GM19452 (cell line): ENCODE measurements around the gene PCNX3.

ENCODE experiments used
- ATAC-seq: cut with Tn5 transposase; IDR thresholded peaks from one replicate; pipeline ENCODE4 v1.9.1; 2021; ENCODE audit not compliant: unreplicated experiment

Gene PCNX3

DNA sequence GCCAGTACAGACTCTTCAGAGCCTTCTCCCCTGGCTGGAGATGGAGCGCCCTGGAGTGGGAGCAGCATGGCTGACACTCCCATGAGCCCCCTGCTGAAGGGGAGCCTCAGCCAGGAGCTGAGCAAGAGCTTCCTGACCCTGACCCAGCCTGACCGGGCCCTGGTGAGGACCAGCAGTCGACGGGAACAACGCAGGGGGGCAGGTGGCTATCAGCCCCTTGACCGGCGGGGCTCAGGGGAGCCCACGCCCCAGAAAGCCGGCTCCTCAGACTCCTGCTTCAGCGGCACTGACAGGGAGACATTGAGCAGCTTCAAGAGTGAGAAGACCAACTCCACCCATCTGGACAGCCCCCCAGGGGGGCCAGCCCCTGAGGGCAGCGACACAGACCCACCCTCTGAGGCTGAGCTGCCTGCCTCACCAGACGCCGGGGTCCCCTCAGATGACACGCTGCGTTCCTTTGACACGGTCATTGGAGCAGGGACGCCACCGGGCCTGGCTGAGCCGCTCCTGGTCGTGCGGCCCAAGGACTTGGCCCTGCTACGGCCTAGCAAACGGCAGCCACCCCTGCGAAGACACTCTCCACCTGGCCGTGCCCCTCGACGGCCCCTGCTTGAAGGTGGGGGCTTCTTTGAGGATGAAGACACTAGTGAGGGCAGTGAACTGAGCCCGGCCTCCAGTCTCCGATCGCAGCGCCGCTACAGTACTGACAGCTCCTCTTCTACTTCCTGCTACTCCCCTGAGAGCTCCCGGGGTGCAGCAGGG lies 2.6 kb downstream of the PCNX3 start:
- ATAC-seq: no peak

DNA sequence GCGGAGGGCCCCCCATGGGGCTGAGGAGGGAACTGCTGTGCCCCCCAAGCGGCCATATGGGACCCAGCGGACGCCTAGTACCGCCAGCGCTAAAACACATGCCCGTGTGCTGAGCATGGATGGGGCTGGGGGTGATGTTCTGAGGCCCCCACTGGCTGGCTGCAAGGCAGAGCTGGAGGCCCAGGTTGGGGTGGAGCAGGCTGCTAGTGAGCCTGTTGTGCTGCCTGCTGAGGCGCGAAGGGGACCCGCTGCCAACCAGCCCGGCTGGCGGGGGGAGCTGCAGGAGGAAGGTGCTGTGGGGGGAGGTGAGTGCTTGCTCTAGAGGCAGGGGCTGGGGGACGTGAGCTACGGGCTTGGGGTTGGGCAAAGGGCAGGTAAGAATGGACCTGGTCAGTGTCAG lies 3.2 kb downstream of the PCNX3 start:
- no peak for ATAC-seq

DNA sequence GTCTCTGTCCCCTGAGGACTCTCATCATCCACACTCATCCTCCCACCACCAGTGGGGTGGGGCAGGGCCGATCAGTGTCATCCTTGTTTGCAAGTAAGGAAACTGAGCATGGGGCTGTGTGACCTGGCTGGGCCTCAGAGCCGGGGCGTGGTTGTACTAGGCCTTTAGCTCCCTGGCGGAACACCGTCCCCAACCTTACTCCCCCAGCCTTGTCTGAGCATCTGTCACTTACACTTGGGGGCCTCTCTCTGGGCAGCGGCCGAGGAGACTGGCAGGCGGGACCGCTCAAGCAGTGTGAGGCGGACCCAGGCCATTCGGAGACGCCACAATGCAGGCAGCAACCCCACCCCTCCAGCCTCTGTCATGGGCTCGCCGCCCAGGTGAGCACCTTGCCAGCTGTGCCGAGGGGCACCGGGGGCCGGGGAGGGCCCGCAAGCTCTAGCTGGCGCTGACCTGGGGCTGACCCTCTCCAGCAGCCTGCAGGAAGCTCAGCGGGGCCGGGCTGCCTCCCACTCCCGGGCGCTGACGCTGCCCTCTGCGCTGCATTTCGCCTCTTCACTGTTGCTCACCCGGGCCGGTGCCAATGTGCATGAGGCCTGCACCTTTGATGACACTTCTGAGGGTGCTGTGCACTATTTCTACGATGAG lies 3.8 kb downstream of the PCNX3 start:
- ATAC-seq: no peak

DNA sequence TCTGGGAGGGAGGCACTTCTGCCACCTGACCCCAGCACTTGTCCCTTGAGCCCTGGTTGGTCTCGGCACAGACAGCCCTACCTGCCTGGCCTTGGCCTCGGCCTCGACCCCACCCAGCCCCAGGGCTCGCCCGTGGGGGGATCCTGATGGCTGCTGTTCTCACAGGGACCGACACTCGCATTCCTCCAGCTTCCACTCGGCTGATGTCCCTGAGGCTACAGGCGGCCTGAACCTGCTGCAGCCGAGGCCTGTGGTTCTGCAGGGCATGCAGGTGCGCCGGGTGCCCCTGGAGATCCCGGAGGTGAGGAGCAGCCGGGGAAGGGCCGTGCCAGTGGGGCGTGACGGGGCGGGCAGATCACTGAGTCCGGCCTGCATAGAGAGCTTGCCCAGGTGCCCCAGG lies 5.1 kb downstream of the PCNX3 start:
- no peak for ATAC-seq

DNA sequence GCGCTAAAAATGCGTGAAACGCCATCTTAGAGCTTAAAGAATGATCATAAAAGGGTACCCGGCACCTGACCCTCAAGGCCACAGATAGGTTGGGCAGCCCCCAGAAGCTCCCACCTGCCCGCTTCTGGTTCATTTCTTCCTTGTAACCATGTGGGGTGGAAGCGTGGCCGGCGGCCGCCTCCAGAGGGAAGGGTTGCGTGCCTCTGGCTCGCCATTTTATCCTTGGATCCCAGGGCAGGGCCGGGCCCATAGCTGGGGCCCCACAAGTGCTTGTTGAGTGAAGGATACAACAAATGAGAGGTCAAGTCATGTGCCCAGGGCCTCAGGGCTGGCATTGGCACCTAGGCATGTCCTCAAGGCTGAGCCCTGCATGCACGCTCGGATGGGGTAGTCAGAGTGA lies 5.9 kb downstream of the PCNX3 start:
- ATAC-seq: no peak

DNA sequence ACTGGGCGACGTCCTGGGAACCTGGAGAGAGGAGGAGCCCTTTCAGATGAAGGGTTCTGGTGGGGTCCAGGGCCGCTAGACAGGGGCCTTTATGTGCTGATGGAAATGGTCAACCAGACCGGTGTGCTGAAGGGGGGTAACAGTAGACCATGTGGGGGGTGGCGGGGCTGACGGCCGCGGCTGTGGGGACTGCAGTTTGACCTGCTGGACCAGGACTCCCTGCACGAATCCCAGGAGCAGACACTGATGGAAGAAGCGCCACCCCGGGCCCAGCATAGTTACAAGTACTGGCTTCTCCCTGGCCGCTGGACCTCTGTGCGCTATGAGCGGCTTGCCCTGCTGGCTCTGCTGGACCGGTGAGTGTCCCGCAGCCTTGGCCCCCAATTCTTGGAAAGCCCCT lies 6.4 kb downstream of the PCNX3 start:
- no peak for ATAC-seq

DNA sequence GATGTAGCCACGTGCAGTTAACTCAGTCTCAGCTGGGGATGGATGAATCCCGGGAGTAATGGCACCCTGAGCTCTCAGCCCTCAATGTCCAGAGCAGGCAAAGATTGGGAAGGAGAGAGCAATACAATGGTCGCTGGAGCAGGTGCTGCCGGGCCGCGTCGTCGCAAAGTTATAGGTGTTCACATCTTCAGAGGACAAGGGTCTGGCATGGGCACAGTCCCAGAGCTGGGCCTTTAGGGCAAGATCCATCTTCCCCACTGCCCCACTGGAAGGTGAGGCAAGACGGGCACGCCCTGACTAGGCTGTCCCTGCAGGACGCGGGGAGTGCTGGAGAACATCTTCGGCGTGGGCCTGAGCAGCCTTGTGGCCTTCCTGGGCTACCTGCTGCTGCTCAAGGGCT lies 7.6 kb downstream of the PCNX3 start:
- no peak for ATAC-seq

DNA sequence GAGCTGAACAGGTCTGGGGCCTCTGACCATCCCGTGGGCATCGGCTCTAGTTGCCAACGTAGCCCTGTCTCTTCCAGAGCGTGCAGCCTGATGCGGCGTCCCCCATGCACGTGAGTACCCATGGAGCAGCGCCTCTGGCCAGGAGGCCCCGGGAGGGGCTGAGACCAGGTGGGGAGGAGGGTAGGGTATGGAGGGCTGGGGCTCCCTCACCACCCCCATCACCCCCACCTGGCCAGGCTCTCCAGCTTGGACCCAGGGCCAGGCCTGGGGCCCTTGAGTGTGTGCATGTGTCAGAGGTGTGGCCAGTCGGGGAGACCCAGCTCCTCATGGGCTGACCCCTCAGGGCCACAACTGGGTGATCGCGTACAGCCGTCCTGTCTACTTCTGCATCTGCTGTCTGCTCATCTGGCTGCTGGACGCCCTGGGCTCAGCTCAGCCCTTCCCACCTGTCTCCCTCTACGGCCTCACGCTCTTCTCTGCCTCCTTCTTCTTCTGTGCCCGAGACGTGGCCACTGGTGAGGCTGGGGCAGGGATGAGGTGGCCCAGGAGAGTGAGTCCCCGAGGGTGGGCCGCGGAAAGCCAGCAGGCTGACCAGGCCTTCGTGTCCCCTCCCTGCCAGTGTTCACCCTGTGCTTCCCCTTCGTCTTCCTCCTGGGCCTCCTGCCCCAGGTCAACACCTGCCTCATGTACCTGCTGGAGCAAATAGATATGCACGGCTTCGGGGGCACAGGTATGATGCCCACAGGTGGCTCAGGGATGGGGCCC lies 8.5 kb downstream of the PCNX3 start:
- no peak for ATAC-seq

DNA sequence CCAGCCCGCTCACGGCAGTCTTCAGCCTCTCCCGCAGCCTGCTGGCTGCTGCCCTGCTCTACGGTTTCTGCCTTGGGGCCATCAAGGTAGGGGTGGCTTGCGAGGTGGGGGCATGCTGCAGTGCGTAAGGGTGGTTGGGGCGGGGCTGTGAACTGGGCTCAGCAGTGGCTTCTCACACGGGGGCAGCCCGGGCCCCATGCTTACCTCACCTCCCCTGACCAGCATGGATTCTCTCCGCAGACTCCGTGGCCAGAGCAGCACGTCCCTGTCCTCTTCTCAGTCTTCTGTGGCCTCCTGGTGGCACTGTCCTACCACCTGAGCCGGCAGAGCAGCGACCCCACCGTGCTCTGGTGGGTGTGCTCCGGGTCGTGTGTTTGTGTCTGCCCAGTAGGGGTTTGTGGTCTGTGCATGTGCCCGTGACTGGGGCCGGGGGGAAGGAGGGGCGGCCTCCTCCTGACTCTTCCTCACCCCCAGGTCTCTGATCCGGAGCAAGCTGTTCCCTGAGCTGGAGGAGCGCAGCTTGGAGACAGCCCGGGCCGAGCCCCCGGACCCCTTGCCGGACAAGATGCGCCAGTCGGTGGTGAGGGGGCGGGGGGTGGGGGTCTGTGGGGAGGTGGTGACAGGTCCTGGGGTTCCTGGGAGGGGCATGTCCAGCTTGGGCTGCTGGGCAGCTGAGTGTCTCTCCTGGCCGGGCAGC lies 9.5 kb downstream of the PCNX3 start:
- ATAC-seq: no peak

DNA sequence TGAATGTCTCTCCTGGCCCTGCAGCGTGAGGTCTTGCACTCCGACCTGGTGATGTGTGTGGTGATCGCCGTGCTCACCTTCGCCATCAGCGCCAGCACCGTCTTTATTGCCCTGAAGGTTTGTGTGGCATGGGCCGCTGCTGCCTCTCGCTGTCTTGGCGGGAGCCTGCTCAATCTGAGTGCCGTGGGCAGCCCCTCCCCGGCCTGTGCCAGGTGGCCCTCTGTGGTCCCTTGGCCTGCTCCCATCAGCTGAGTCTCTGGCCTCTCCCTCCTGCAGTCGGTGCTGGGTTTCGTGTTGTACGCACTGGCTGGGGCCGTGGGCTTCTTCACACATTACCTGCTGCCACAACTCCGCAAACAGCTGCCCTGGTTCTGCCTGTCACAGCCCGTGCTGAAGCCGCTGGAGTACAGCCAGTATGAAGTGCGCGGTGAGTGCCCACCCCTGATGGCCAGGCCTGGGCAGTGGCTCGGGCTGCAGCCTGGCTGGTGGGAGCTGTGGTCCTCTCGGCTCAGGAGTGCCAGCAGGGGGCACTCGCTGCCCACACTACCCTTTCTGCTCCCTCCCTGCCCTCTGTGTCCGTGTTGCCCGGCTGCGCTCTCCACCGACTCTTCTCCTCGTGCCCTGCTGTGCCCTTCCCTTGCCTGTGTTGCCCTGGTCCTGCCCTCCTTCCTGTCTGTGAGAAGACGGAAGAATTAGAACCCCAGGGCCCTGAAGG lies 10.2 kb downstream of the PCNX3 start:
- no peak for ATAC-seq

DNA sequence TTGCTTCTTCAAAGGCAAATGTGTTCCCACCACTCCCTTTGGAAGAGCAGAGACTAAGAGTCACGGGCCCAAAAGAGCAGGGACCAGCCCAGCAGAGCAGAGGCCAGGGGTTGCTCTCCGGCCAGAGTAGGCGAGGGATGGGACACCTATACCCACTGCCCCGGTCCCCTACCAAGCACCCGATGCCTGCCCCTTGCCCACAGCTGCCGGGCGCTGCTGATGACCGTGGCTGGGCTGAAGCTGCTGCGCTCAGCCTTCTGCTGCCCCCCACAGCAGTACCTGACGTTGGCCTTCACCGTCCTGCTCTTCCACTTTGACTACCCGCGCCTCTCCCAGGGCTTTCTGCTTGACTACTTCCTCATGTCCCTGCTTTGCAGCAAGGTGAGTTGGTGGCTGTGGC lies 11.6 kb downstream of the PCNX3 start:
- ATAC-seq: no peak

DNA sequence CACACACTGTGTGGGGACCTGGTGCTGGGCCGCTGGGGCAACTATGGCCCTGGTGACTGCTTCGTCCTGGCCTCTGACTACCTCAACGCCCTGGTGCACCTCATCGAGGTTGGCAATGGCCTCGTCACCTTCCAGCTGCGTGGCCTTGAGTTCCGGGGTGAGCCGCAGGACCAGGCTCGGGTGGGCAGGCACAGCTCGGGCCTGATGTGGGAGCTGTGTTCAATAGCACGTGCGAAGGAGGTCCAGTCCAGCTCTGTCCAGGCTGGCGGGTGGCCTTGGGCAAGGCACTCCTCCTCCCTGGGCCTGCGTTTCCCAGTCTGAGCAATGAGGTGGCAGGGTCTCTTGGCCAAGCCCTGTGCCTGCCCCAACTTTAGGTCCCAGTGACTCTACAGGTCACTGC lies 14.0 kb downstream of the PCNX3 start:
- no peak for ATAC-seq

DNA sequence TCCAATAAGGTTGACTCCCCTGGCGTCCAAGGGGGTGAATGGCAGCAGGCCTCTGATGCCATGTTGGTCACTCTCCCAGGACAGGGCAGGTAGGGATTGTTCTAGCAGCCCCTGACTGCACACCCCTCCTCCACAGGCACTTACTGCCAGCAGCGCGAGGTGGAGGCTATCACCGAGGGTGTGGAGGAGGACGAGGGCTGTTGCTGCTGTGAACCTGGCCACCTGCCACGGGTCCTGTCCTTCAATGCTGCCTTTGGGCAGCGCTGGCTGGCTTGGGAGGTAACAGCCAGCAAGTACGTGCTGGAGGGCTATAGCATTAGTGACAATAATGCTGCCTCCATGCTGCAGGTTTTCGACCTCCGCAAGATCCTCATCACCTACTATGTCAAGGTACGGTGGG lies 14.6 kb downstream of the PCNX3 start:
- no peak for ATAC-seq

DNA sequence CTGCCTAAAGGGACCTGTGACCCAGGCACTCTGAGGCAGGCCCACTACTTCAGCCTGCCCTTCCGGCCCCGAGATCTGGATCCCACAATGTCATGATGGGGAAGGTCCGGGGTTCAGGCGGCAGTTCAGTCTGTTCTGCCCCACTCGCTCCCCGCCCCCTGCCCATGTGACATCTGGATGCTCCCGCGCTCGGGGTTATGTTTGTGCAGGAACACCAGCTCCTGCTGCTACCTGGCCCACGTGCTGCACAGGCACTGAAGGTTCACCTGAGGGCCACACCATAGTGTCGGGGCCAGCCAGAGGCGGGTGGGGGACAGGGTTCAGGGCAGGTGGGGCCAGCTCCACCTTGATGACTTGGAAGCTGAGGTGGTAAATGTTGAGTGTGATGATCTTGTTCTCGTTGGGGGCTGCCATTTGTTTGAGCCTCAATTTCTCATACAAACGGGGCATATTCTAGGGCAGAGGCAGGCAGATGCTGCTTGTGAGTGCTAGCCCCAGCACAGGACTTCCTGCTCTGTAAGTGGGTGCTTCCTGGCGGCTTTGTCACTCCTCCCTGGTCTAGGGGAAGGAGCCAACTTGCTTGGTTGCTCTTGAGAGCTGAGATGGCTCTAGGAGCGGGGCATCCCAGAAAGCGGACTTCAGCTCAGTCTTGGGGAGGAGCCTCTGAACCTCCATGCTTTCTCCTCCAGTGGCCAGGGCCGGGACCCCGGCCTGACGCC lies 18.0 kb downstream of the PCNX3 start:
- ATAC-seq: no peak

DNA sequence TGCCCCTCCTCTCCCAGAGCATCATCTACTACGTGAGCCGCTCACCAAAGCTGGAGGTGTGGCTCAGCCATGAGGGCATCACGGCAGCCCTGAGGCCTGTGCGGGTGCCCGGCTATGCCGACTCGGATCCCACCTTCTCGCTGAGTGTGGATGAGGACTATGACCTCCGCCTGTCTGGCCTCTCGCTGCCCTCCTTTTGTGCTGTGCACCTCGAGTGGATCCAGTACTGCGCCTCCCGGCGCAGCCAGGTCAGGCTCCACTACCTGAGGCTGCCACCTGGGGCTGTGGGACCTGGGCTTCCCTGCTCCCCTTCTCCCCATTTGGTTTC lies 18.5 kb downstream of the PCNX3 start:
- no peak for ATAC-seq

DNA sequence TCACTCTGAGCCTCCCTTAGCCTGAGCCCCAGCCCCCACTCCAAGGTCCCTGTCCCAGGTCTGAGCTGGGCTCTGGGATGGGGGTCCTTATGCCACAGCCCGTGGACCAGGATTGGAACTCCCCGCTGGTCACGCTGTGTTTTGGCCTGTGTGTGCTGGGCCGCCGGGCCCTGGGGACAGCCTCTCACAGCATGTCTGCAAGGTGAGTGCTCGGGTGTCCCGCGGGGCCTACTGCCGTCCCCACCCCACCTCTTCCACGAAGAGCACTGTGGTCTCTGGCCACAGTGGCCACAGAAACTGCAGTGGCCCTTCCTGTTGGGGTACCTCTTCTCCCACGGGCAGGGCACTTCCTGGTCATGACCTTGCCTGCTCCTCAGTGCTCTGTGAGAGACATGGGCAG lies 18.9 kb downstream of the PCNX3 start:
- ATAC-seq: no peak

DNA sequence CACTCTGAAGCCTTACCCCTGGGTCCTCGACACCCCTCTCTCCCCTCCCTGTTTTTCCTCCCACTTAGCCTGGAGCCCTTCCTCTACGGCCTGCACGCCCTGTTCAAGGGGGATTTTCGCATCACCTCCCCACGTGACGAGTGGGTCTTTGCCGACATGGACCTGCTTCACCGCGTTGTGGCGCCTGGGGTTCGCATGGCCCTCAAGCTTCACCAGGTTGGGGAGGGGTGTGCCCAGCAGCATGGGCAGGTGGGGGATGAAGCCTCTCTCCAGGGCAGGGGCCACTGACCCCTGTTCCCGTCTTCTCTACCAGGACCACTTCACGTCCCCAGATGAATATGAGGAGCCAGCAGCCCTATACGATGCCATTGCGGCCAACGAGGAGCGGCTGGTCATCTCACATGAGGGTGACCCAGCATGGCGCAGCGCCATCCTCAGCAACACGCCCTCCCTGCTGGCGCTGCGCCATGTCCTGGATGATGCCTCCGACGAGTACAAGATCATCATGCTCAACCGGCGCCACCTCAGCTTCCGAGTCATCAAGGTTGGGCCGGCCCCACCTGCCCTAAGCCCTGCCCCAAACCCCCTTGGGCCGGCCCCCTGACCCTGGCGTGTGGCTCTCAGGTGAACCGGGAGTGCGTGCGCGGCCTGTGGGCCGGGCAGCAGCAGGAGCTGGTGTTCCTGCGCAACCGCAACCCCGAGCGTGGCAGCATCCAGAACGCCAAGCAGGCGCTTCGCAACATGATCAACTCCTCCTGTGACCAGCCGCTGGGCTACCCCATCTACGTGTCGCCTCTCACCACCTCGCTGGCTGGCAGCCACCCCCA lies 19.5 kb downstream of the PCNX3 start:
- no peak for ATAC-seq

DNA sequence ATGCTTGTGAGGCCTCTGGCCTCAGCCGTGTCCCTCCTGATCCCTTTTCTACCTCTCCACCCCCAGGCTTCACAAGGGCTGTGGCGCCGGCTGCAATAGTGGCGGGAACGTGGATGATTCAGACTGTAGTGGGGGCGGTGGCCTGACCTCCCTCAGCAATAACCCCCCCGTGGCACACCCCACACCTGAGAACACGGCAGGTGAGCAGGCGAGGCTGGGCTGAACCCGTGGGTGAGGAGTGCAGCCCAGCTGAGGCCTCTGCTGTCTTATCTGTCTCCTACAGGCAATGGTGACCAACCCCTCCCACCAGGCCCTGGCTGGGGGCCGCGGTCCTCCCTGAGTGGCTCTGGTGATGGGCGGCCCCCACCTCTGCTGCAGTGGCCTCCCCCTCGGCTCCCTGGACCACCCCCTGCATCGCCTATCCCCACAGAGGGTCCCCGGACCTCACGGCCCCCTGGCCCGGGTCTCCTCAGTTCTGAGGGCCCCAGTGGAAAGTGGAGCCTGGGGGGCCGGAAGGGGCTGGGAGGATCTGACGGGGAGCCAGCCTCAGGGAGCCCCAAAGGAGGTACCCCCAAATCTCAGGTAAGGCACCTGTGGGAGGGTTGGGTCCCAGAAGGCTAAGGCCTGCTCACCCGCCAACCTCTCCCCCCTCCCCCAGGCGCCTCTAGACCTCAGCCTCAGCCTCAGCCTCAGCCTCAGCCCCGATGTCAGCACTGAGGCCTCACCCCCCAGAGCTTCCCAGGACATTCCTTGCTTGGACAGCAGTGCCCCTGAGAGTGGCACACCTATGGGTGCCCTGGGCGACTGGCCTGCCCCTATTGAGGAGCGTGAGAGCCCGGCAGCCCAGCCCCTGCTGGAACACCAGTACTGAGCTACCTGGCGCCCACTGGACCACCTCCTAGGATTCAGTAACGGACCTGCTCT lies 20.8 kb downstream of the PCNX3 start:
- no peak for ATAC-seq
